NCI-H82 treated with DMSO at 0.1 percent for 48 hours (cell line): ENCODE measurements around the gene LRRC27.

Experiments used
- DNase-seq: peaks from one replicate; lab custom pipeline; 2025; ENCODE audit not compliant: unreplicated experiment; lab: John Stamatoyannopoulos, UW

The LRRC27 gene

GRCh38 chr10:132355297-132355696 lies 23.3 kb downstream of the LRRC27 start:
- no peak for DNase-seq

- no peak for DNase-seq
These were observed 23.8 kb downstream of the LRRC27 start for GRCh38 chr10:132355754-132356153.

- no peak for DNase-seq
These were observed 24.7 kb downstream of the LRRC27 start for GRCh38 chr10:132356621-132357195.

- DNase-seq = no peak
These were observed 25.5 kb downstream of the LRRC27 start for GRCh38 chr10:132357286-132358058.

- DNase-seq = no peak
These were observed 27.5 kb downstream of the LRRC27 start for GRCh38 chr10:132359305-132360040.

GRCh38 chr10:132360766-132361447 lies 28.9 kb downstream of the LRRC27 start:
- DNase-seq = no peak

- no peak for DNase-seq
These were observed 29.6 kb downstream of the LRRC27 start for GRCh38 chr10:132361581-132362101.

- DNase-seq = no peak
These were observed 30.2 kb downstream of the LRRC27 start for GRCh38 chr10:132362151-132362611.

GRCh38 chr10:132363376-132363775 lies 31.4 kb downstream of the LRRC27 start:
- no peak for DNase-seq

GRCh38 chr10:132363921-132364593 lies 32.1 kb downstream of the LRRC27 start:
- no peak for DNase-seq

GRCh38 chr10:132364594-132364970 lies 32.6 kb downstream of the LRRC27 start:
- DNase-seq = no peak

GRCh38 chr10:132365102-132365501 lies 33.1 kb downstream of the LRRC27 start:
- DNase-seq = no peak

GRCh38 chr10:132366006-132366405 lies 34.0 kb downstream of the LRRC27 start:
- no peak for DNase-seq

GRCh38 chr10:132366499-132366898 lies 34.5 kb downstream of the LRRC27 start:
- DNase-seq = no peak

- no peak for DNase-seq
These were observed 36.4 kb downstream of the LRRC27 start for GRCh38 chr10:132368391-132368790.

- no peak for DNase-seq
These were observed 37.1 kb downstream of the LRRC27 start for GRCh38 chr10:132368881-132369635.

GRCh38 chr10:132369636-132370185 lies 37.7 kb downstream of the LRRC27 start:
- no peak for DNase-seq

GRCh38 chr10:132370426-132371340 lies 38.7 kb downstream of the LRRC27 start:
- DNase-seq = no peak
